IPS-18a (cell line): Measurements from ENCODE around the gene MACROD2.

Experiments used
- H3K27ac ChIP-seq: one replicate; pipeline ENCODE4 v1.5.1; 2013; ENCODE audit warnings: low read length
- H3K27me3 ChIP-seq: one replicate; pipeline ENCODE4 v1.6.1; 2013; ENCODE audit warnings: mild to moderate bottlenecking, low read length; ENCODE audit not compliant: control insufficient read depth, insufficient read depth
- H3K36me3 ChIP-seq: one replicate; pipeline ENCODE4 v1.6.1; 2013; ENCODE audit warnings: low read depth, low read length; ENCODE audit not compliant: control insufficient read depth
- H3K4me1 ChIP-seq: one replicate; pipeline ENCODE4 v1.6.1; 2013; ENCODE audit warnings: low read depth, low read length; ENCODE audit not compliant: control insufficient read depth
- H3K4me3 ChIP-seq: one replicate; pipeline ENCODE4 v1.5.1; 2013; ENCODE audit warnings: low read length
- H3K9ac ChIP-seq: one replicate; pipeline ENCODE4 v1.6.1; 2013; ENCODE audit warnings: mild to moderate bottlenecking, low read length, moderate library complexity
- H3K9me3 ChIP-seq: one replicate; pipeline ENCODE4 v1.6.1; 2013; ENCODE audit warnings: low read depth, low read length; ENCODE audit not compliant: control insufficient read depth

Gene MACROD2

DNA sequence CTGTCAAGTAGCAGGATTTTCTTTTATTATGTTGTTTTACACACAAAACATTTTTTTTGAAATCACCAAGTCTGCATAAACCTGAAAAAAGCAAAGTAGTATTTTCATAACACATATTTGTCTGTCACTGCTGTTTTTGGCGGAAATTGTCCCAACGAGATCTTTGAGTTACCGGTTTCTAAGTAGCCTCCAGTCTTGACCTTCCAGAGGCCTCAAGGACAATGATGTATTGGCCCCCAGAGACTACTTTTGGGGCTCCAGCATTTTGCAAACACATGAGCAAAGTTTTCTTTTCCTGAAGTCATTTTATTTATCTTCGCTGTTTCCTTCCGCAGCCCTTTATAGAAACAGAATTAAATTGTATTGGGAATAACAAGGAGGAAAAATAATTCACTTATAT is 1715.3 kb downstream of the MACROD2 start:
- peaks cover 3% of the 10 kb centered on the region for H3K4me1 ChIP-seq
- no peak overlapping the region for H3K9ac ChIP-seq
- H3K27ac ChIP-seq, result no peak overlapping the region
- no peaks in the 10 kb centered on the region for H3K36me3 ChIP-seq
- no peaks in the 10 kb centered on the region for H3K27me3 ChIP-seq
- no peaks in the 10 kb centered on the region for H3K9me3 ChIP-seq
- H3K4me3 ChIP-seq, result no peak overlapping the region

- Histone ChIP-seq H3K9me3 (no peaks in the 10 kb centered on the region), H3K36me3 (no peaks in the 10 kb centered on the region), H3K27ac (no peak overlapping the region), H3K9ac (no peak overlapping the region), H3K27me3 (no peaks in the 10 kb centered on the region), H3K4me3 (no peak overlapping the region), H3K4me1 (peaks cover 5% of the 10 kb centered on the region)
Observed at GRCh38 chr20:15711177-15711576, 1715.9 kb downstream of the MACROD2 start.

- H3K36me3 ChIP-seq, result no peaks in the 10 kb centered on the region
Observed at GRCh38 chr20:15716256-15716655, 1720.9 kb downstream of the MACROD2 start.

GRCh38 chr20:15726416-15726815 is 1731.1 kb downstream of the MACROD2 start:
- H3K9ac ChIP-seq, result no peak overlapping the region
- H3K27me3 ChIP-seq, result no peaks in the 10 kb centered on the region
- H3K4me1 ChIP-seq, result no peaks in the 10 kb centered on the region
- H3K4me3 ChIP-seq, result no peak overlapping the region
- H3K36me3 ChIP-seq, result no peaks in the 10 kb centered on the region
- H3K9me3 ChIP-seq, result no peaks in the 10 kb centered on the region
- no peak overlapping the region for H3K27ac ChIP-seq

More at GRCh38 chr20:15716256-15716655, 1720.9 kb downstream of the MACROD2 start:
- no peak overlapping the region for H3K9ac ChIP-seq
- H3K27me3 ChIP-seq, result no peaks in the 10 kb centered on the region
- H3K4me1 ChIP-seq, result peaks cover 5% of the 10 kb centered on the region
- H3K9me3 ChIP-seq, result no peaks in the 10 kb centered on the region
- H3K27ac ChIP-seq, result no peak overlapping the region
- H3K4me3 ChIP-seq, result no peak overlapping the region

- Histone ChIP-seq H3K27ac (no peak overlapping the region), H3K9ac (no peak overlapping the region), H3K9me3 (no peaks in the 10 kb centered on the region), H3K4me3 (no peak overlapping the region), H3K36me3 (no peaks in the 10 kb centered on the region), H3K4me1 (no peaks in the 10 kb centered on the region), H3K27me3 (no peaks in the 10 kb centered on the region)
Observed at GRCh38 chr20:15734052-15734451, 1738.7 kb downstream of the MACROD2 start.

- Histone ChIP-seq H3K4me1 (no peaks in the 10 kb centered on the region), H3K27ac (no peak overlapping the region), H3K27me3 (no peaks in the 10 kb centered on the region), H3K4me3 (no peak overlapping the region), H3K9me3 (no peaks in the 10 kb centered on the region), H3K9ac (no peak overlapping the region), H3K36me3 (no peaks in the 10 kb centered on the region)
Observed at GRCh38 chr20:15739035-15739434, 1743.7 kb downstream of the MACROD2 start.

- no peaks in the 10 kb centered on the region for H3K4me1 ChIP-seq
- H3K9me3 ChIP-seq, result no peaks in the 10 kb centered on the region
Observed at GRCh38 chr20:15740046-15740775, 1744.9 kb downstream of the MACROD2 start.

DNA sequence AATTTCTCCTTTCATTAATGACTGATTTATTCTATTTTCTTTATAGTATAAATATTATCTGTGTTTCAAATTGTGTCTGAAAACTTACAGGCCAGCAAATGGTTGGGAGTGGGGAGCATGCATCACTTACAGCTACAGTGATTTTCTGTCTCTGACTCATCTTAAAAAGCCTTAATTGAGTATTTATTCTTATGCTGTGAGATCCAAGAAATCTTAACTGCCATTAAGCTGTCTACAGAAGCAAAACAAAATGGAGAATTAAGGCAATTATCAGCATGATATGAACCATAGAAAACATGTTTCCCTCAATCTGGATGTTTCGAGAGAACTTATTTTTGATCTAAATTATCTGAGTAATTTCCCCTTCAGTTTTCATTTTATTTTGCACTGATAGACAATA is 1746.8 kb downstream of the MACROD2 start:
- no peaks in the 10 kb centered on the region for H3K36me3 ChIP-seq
- H3K9me3 ChIP-seq, result peaks cover 4% of the 10 kb centered on the region
- H3K27ac ChIP-seq, result no peak overlapping the region
- no peak overlapping the region for H3K4me3 ChIP-seq
- no peak overlapping the region for H3K9ac ChIP-seq
- no peaks in the 10 kb centered on the region for H3K4me1 ChIP-seq
- no peaks in the 10 kb centered on the region for H3K27me3 ChIP-seq

More at GRCh38 chr20:15740046-15740775, 1744.9 kb downstream of the MACROD2 start:
- Histone ChIP-seq H3K27me3 (no peaks in the 10 kb centered on the region), H3K36me3 (no peaks in the 10 kb centered on the region), H3K27ac (no peak overlapping the region), H3K9ac (no peak overlapping the region), H3K4me3 (no peak overlapping the region)

DNA sequence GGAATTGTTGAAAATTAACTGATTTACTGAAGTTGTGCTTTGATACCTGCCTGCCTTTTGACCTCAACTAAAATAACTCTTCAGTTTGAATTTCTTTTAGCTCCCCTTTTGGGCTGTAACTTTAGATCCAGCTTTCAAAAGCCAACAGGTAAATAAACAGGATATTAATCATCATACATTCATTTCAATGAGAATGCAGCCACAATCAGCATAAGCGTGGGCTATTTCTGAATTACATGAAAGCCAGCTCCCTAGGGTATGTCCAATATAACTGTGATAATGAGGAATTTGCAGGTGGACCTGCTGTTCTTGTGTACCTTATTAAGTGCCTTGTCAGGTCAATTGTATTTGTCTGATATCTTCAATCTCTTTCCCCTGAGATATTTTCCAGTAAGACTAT is 1747.3 kb downstream of the MACROD2 start:
- Histone ChIP-seq H3K27me3 (no peaks in the 10 kb centered on the region), H3K36me3 (no peaks in the 10 kb centered on the region), H3K4me1 (no peaks in the 10 kb centered on the region)

GRCh38 chr20:15756002-15756753 is 1760.9 kb downstream of the MACROD2 start:
- Histone ChIP-seq H3K9ac (no peak overlapping the region), H3K4me3 (no peak overlapping the region), H3K27ac (no peak overlapping the region), H3K9me3 (no peaks in the 10 kb centered on the region), H3K27me3 (no peaks in the 10 kb centered on the region), H3K4me1 (peaks cover 4% of the 10 kb centered on the region), H3K36me3 (no peaks in the 10 kb centered on the region)

More for the DNA sequence above, 1747.3 kb downstream of the MACROD2 start:
- Histone ChIP-seq H3K4me3 (no peak overlapping the region), H3K27ac (no peak overlapping the region), H3K9ac (no peak overlapping the region), H3K9me3 (peaks cover 4% of the 10 kb centered on the region)

- Histone ChIP-seq H3K27ac (no peak overlapping the region), H3K27me3 (no peaks in the 10 kb centered on the region), H3K4me3 (no peak overlapping the region), H3K36me3 (no peaks in the 10 kb centered on the region), H3K9me3 (no peaks in the 10 kb centered on the region), H3K4me1 (peaks cover 4% of the 10 kb centered on the region), H3K9ac (no peak overlapping the region)
Observed at GRCh38 chr20:15756754-15757115, 1761.4 kb downstream of the MACROD2 start.

- H3K36me3 ChIP-seq, result no peaks in the 10 kb centered on the region
- no peak overlapping the region for H3K9ac ChIP-seq
- no peak overlapping the region for H3K4me3 ChIP-seq
Observed at GRCh38 chr20:15759594-15759993, 1764.3 kb downstream of the MACROD2 start.

More at GRCh38 chr20:15759594-15759993, 1764.3 kb downstream of the MACROD2 start:
- Histone ChIP-seq H3K9me3 (no peaks in the 10 kb centered on the region), H3K4me1 (peaks cover 4% of the 10 kb centered on the region), H3K27me3 (no peaks in the 10 kb centered on the region), H3K27ac (no peak overlapping the region)
